ENCODE results near the gene AP3D1. TPM values are rescaled to one million over a fixed set of nuclear protein-coding genes. Genes with fewer than 3 reads are reported as not detected.

Gene AP3D1
- polyA plus RNA-seq, 2 donors, result 50.8 to 64.5 TPM

DNA sequence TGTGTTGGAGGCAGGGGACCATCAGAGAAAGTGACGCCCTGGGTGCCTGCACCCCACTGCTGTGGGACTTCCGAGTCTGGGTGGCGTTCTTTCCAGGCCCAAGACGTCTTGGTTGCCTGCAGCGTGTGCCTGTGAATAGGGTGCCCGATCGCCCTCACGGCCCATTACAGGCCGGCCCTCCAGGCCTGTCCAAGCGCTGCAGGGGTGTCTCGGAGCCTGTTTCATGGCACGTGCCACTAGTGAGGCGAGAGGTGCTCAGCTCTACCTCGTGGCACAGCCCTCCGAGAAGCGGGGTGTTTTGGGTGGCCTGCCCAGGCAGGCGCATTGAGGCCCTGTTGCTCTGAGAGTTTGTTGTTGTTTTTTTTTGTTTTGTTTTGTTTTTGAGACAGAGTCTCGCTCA is 42.4 kb upstream of the AP3D1 start:
- H3K36me3 ChIP-seq (ENCODE audit: control insufficient read depth in 2 of 2, insufficient read depth in 2 of 2, low read length in 1 of 2), result peaks cover 9 to 59% of the 10 kb centered on the region in 2 donors
- H3K9me3 ChIP-seq (ENCODE audit: control insufficient read depth in 2 of 2, insufficient read depth in 1 of 2, low read depth in 1 of 2, low read length in 1 of 2), result no peaks in the 10 kb centered on the region
- no peaks in the 10 kb centered on the region for H3K4me1 ChIP-seq (ENCODE audit: control insufficient read depth in 2 of 2, insufficient read depth in 2 of 2, low read length in 1 of 2)
- H3K27ac ChIP-seq (ENCODE audit: low read depth in 2 of 2, low read length in 1 of 2), result no peak overlapping the region
- H3K4me3 ChIP-seq (ENCODE audit: low read depth in 1 of 2, low read length in 2 of 2), result no peak overlapping the region
- WGBS, 2 donors, result 95% methylated on average over 18 of the region's 18 CpGs
- no peaks in the 10 kb centered on the region for H3K27me3 ChIP-seq (ENCODE audit: control insufficient read depth in 1 of 2, insufficient read depth in 2 of 2, low read length in 2 of 2)

DNA sequence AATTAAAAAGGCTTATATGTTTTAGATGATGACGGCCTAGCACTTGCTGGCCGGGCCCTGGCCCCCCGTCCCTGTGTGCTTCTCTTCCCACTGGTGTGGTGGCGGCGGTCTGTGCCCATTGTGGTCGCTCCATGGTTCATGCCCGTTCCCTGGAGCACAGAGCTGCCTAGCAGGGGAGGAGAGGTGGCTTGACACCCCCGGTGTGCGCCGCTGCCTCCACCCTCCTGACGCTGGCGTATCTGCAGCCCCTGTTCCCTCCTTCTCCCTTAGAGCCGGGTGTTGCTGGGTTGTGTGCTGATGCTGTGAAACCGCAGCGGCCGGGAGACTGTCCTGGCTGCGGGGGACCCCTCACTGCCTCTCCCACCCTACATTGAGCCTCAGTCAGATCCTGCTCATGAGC is 41.5 kb upstream of the AP3D1 start:
- WGBS, 2 donors, result 97% methylated on average over 16 to 17 of the region's 17 CpGs
- no peaks in the 10 kb centered on the region for H3K4me1 ChIP-seq (ENCODE audit: control insufficient read depth in 2 of 2, insufficient read depth in 2 of 2, low read length in 1 of 2)
- no peaks in the 10 kb centered on the region for H3K9me3 ChIP-seq (ENCODE audit: control insufficient read depth in 2 of 2, insufficient read depth in 1 of 2, low read depth in 1 of 2, low read length in 1 of 2)
- no peak overlapping the region for H3K4me3 ChIP-seq (ENCODE audit: low read depth in 1 of 2, low read length in 2 of 2)
- H3K27me3 ChIP-seq (ENCODE audit: control insufficient read depth in 1 of 2, insufficient read depth in 2 of 2, low read length in 2 of 2), result no peaks in the 10 kb centered on the region
- peaks cover 9 to 64% of the 10 kb centered on the region in 2 donors for H3K36me3 ChIP-seq (ENCODE audit: control insufficient read depth in 2 of 2, insufficient read depth in 2 of 2, low read length in 1 of 2)
- no peak overlapping the region for H3K27ac ChIP-seq (ENCODE audit: low read depth in 2 of 2, low read length in 1 of 2)

DNA sequence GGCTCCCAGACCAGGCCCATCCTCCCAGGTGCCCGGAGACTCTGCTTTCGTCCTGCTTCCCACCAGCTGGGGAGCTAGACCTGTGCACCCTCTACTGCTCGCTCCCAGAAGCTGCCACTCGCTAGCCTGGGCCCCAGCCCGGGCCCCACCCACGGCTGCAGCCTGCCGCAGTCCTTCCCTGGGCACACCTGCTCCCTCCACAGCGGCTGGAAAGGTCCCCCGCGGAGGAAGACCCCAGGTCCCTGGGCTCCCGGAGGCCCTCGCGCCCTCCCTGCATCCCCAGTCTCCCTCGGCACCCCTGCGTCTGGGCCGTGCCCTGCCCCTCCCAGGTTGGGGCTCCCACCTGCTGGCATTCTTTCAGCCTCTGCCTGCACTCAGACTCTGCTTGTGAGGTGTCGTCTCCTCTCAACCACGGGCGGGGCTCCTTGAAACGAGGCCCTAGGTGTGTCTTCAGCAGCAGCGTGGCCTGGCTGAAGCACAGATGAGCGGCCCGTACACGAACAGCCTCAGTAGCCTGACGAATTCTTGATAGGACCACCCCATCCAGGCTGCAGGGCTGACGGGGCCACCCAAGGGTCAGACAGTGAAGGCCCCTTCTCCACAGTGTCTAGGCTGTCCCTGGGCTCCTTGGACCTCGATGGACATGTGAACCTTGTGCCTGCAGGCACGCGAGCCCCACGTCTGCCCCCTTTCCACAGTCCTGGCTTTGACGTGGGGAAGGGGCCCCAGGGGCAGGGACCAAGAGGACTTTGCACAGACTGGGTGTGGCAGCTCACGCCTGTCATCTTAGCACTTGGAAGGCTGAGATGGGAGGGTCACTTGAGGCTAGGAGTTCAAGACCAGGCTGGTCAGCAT is 40.3 kb upstream of the AP3D1 start:
- Histone ChIP-seq H3K36me3 (ENCODE audit: control insufficient read depth in 2 of 2, insufficient read depth in 2 of 2, low read length in 1 of 2) (peaks cover 9 to 69% of the 10 kb centered on the region in 2 donors), H3K27ac (ENCODE audit: low read depth in 2 of 2, low read length in 1 of 2) (no peak overlapping the region)
- WGBS, 2 donors, result 81 to 86% methylated on average over 32 of the region's 32 CpGs

DNA sequence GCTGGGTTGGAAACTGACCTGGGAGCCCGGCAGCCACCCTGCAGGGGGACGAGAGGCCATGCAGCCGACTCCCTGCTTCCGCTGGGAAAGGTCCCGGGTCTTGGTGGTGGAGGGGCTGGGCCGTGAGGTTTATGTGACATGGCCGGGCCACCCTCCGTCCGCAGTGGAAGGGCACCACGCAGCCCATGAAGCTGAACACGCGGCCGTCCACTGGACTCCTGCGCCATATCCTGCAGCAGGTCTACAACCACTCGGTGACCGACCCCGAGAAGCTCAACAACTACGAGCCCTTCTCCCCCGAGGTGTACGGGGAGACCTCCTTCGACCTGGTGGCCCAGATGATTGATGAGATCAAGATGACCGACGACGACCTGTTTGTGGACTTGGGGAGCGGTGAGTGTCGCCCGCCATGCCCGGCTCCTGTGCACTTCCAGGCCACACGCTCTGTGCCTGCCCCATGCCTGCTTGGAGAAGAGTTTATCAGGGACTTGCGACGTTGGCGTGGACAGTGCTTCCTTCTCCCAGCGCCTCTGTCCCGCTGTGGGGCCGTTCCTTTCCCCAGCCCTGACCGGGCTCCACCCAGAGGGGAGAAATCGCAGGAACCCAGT is 39.6 kb upstream of the AP3D1 start:
- no peaks in the 10 kb centered on the region for H3K27me3 ChIP-seq (ENCODE audit: control insufficient read depth in 1 of 2, insufficient read depth in 2 of 2, low read length in 2 of 2)
- no peak overlapping the region for H3K27ac ChIP-seq (ENCODE audit: low read depth in 2 of 2, low read length in 1 of 2)
- H3K9me3 ChIP-seq (ENCODE audit: control insufficient read depth in 2 of 2, insufficient read depth in 1 of 2, low read depth in 1 of 2, low read length in 1 of 2), result no peaks in the 10 kb centered on the region
- peaks cover 7 to 67% of the 10 kb centered on the region in 2 donors for H3K36me3 ChIP-seq (ENCODE audit: control insufficient read depth in 2 of 2, insufficient read depth in 2 of 2, low read length in 1 of 2)
- H3K4me3 ChIP-seq (ENCODE audit: low read depth in 1 of 2, low read length in 2 of 2), result no peak overlapping the region
- peaks cover 0 to 7% of the 10 kb centered on the region in 2 donors for H3K4me1 ChIP-seq (ENCODE audit: control insufficient read depth in 2 of 2, insufficient read depth in 2 of 2, low read length in 1 of 2)
- 92 to 93% methylated on average over 36 to 37 of the region's 37 CpGs for WGBS, 2 donors

More for the DNA sequence above, 40.3 kb upstream of the AP3D1 start:
- H3K4me1 ChIP-seq (ENCODE audit: control insufficient read depth in 2 of 2, insufficient read depth in 2 of 2, low read length in 1 of 2), result peaks cover 0 to 4% of the 10 kb centered on the region in 2 donors
- no peaks in the 10 kb centered on the region for H3K27me3 ChIP-seq (ENCODE audit: control insufficient read depth in 1 of 2, insufficient read depth in 2 of 2, low read length in 2 of 2)
- H3K9me3 ChIP-seq (ENCODE audit: control insufficient read depth in 2 of 2, insufficient read depth in 1 of 2, low read depth in 1 of 2, low read length in 1 of 2), result no peaks in the 10 kb centered on the region
- no peak overlapping the region for H3K4me3 ChIP-seq (ENCODE audit: low read depth in 1 of 2, low read length in 2 of 2)

DNA sequence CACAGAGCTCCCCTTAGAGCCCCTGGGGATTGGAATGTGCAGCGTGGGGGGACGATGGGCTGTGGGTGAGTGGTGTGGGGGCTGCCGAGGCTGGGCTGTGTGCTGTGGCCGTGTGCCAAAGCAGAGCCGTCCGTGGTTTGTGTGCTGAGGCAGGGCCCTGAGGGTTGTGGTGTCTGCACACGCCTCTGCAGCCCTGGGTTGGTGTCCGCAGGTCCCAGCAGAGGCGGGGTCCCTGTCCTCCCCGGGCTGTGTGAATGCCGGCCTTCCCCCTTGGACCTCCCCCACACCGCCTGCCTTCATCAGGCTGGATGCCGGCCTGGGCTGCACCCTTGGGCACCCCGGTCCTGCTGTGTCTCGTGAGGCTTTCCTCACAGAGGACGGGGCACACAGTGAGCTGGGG is 38.5 kb upstream of the AP3D1 start:
- Histone ChIP-seq H3K27ac (ENCODE audit: low read depth in 2 of 2, low read length in 1 of 2) (no peak overlapping the region), H3K27me3 (ENCODE audit: control insufficient read depth in 1 of 2, insufficient read depth in 2 of 2, low read length in 2 of 2) (no peaks in the 10 kb centered on the region), H3K4me3 (ENCODE audit: low read depth in 1 of 2, low read length in 2 of 2) (no peak overlapping the region), H3K4me1 (ENCODE audit: control insufficient read depth in 2 of 2, insufficient read depth in 2 of 2, low read length in 1 of 2) (peaks cover 0 to 7% of the 10 kb centered on the region in 2 donors), H3K36me3 (ENCODE audit: control insufficient read depth in 2 of 2, insufficient read depth in 2 of 2, low read length in 1 of 2) (peaks cover 0 to 56% of the 10 kb centered on the region in 2 donors), H3K9me3 (ENCODE audit: control insufficient read depth in 2 of 2, insufficient read depth in 1 of 2, low read depth in 1 of 2, low read length in 1 of 2) (no peaks in the 10 kb centered on the region)
- 76 to 89% methylated on average over 16 of the region's 16 CpGs for WGBS, 2 donors

DNA sequence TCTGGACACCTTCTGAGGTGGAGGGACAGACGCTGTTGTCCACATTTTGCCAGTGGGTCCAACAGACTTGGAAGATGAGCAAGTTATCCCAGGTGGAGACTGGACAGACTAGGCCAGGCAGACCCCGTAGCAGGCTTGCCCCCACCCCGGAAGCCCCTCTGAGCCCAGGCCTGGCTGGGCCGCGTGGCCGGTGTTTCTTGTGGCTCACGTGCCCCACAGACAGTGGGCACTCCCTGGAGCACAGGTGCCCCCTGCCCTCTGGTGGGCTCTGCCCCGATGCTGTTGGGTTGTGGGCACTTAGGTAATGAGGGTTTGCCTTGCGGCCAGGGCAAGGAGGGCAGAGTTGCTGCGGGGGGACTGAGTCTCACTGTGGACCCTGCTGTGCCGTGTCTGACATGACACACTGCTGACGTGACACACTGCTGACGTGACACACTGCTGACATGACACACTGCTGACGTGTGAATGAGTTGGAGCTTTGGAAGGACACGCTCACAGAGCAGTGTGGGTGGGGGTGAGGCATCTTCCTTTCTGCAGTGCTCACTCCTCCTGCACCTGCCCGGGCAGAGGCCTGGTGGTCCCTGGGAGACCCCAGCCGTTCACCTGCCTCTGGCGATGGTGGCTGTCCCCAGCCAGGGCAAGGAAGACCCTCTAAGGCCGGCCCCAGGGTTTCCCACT is 37.5 kb upstream of the AP3D1 start:
- Histone ChIP-seq H3K36me3 (ENCODE audit: control insufficient read depth in 2 of 2, insufficient read depth in 2 of 2, low read length in 1 of 2) (peaks cover 0 to 56% of the 10 kb centered on the region in 2 donors), H3K4me1 (ENCODE audit: control insufficient read depth in 2 of 2, insufficient read depth in 2 of 2, low read length in 1 of 2) (peaks cover 0 to 7% of the 10 kb centered on the region in 2 donors), H3K27ac (ENCODE audit: low read depth in 2 of 2, low read length in 1 of 2) (no peak overlapping the region), H3K4me3 (ENCODE audit: low read depth in 1 of 2, low read length in 2 of 2) (no peak overlapping the region), H3K9me3 (ENCODE audit: control insufficient read depth in 2 of 2, insufficient read depth in 1 of 2, low read depth in 1 of 2, low read length in 1 of 2) (no peaks in the 10 kb centered on the region), H3K27me3 (ENCODE audit: control insufficient read depth in 1 of 2, insufficient read depth in 2 of 2, low read length in 2 of 2) (no peaks in the 10 kb centered on the region)
- 90 to 94% methylated on average over 19 of the region's 19 CpGs for WGBS, 2 donors

DNA sequence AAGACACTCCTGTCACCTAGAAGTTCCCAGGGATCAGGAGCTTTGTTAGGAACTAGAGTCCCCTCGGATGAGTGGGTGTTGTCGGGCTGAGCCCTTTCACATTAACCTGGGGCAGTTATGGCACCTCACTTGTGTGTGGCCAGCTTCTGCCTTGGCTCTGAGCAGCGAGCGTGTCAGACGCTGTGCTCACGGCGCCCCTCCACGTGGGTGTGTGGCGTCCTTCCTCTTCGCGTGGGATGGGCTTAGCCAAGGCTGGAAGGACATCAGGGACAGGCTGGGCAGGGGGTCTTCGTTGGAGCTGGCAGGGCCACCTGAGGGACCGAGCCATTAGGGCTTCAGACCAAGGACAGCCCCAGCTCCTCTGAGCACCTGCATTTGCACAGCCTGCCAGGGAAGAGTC is 35.8 kb upstream of the AP3D1 start:
- Histone ChIP-seq H3K4me3 (ENCODE audit: low read depth in 1 of 2, low read length in 2 of 2) (no peak overlapping the region), H3K4me1 (ENCODE audit: control insufficient read depth in 2 of 2, insufficient read depth in 2 of 2, low read length in 1 of 2) (peaks cover 0 to 7% of the 10 kb centered on the region in 2 donors), H3K9me3 (ENCODE audit: control insufficient read depth in 2 of 2, insufficient read depth in 1 of 2, low read depth in 1 of 2, low read length in 1 of 2) (no peaks in the 10 kb centered on the region), H3K36me3 (ENCODE audit: control insufficient read depth in 2 of 2, insufficient read depth in 2 of 2, low read length in 1 of 2) (peaks cover 4 to 55% of the 10 kb centered on the region in 2 donors), H3K27ac (ENCODE audit: low read depth in 2 of 2, low read length in 1 of 2) (peak overlapping the region in 1 of 2 donors; percentile 9), H3K27me3 (ENCODE audit: control insufficient read depth in 1 of 2, insufficient read depth in 2 of 2, low read length in 2 of 2) (no peaks in the 10 kb centered on the region)
- 85 to 88% methylated on average over 13 of the region's 13 CpGs for WGBS, 2 donors

DNA sequence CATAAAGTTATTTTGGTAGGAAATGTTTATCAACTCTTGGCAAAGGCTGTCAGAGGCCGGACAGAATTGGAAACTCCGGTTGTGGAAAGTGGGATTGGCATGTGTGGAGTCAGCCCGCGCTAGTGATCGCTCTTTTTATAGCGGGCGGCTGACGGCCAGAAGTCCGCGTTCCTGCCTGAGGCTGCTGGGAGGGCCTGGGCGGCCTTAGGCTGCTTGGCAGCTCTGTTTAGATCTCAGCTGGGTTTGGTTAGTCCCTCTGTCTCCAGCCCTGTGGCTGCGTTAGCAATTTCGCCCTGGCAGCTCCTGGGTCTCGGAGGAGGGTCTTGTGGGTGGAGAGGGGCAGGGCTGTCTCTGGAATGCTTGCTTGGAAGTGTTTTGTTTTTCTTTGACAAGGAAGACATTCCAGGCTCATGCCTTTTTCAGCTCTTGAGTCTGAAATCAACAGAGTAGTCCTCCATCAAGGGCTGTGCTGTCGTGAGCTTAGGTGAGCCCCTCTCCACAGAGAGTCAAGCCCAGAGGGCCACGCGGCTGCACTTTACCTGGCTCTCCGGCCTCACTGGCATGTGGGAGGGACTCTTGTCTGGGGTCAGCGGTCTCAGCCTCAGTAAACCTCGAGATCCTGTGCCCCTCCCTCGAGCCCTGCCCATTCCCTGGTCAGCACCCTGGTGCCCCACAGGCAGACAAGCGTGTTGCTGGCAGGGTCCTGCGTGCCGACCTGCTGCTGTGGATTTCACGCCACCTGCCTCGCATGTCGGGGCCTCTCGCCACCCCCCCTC is 34.9 kb upstream of the AP3D1 start:
- 65 to 67% methylated on average over 28 of the region's 28 CpGs for WGBS, 2 donors
- peak overlapping the region; percentile 52 to 56 for H3K27ac ChIP-seq (ENCODE audit: low read depth in 2 of 2, low read length in 1 of 2)
- H3K27me3 ChIP-seq (ENCODE audit: control insufficient read depth in 1 of 2, insufficient read depth in 2 of 2, low read length in 2 of 2), result no peaks in the 10 kb centered on the region
- H3K4me1 ChIP-seq (ENCODE audit: control insufficient read depth in 2 of 2, insufficient read depth in 2 of 2, low read length in 1 of 2), result peaks cover 0 to 8% of the 10 kb centered on the region in 2 donors
- H3K9me3 ChIP-seq (ENCODE audit: control insufficient read depth in 2 of 2, insufficient read depth in 1 of 2, low read depth in 1 of 2, low read length in 1 of 2), result no peaks in the 10 kb centered on the region
- H3K36me3 ChIP-seq (ENCODE audit: control insufficient read depth in 2 of 2, insufficient read depth in 2 of 2, low read length in 1 of 2), result peaks cover 4 to 49% of the 10 kb centered on the region in 2 donors
- H3K4me3 ChIP-seq (ENCODE audit: low read depth in 1 of 2, low read length in 2 of 2), result no peak overlapping the region

DNA sequence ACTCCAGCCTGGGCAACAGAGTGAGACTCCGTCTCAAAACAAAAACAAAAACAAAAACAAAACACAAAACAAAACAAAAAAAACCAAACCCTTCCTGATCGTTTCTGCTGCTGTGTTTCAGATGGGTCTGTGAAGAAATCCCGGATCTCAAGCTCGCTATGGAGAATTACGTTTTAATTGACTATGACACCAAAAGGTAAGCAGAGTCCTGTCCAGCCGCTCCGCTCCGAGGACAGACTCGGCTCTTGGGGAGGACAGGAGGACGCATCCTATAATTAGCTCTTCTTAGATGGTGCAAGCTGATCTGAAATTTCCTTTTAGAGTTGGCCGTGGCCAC is 34.3 kb upstream of the AP3D1 start:
- Histone ChIP-seq H3K4me1 (ENCODE audit: control insufficient read depth in 2 of 2, insufficient read depth in 2 of 2, low read length in 1 of 2) (peaks cover 0 to 14% of the 10 kb centered on the region in 2 donors), H3K27me3 (ENCODE audit: control insufficient read depth in 1 of 2, insufficient read depth in 2 of 2, low read length in 2 of 2) (no peaks in the 10 kb centered on the region), H3K36me3 (ENCODE audit: control insufficient read depth in 2 of 2, insufficient read depth in 2 of 2, low read length in 1 of 2) (peaks cover 4 to 49% of the 10 kb centered on the region in 2 donors), H3K27ac (ENCODE audit: low read depth in 2 of 2, low read length in 1 of 2) (no peak overlapping the region), H3K9me3 (ENCODE audit: control insufficient read depth in 2 of 2, insufficient read depth in 1 of 2, low read depth in 1 of 2, low read length in 1 of 2) (no peaks in the 10 kb centered on the region), H3K4me3 (ENCODE audit: low read depth in 1 of 2, low read length in 2 of 2) (no peak overlapping the region)
- WGBS, 2 donors, result 59 to 60% methylated on average over 11 of the region's 11 CpGs
